ENCODE results near the gene COX7B2.

Gene COX7B2

GRCh38 chr4:46886711-46887110 lies 22.3 kb downstream of the COX7B2 start:
- DNase-seq, result no peak

GRCh38 chr4:46878641-46879040 lies 30.4 kb downstream of the COX7B2 start:
- DNase-seq, result no peak

- DNase-seq, result no peak
These were observed 34.2 kb downstream of the COX7B2 start for GRCh38 chr4:46874811-46875210.

- no peak for DNase-seq
These were observed 38.6 kb downstream of the COX7B2 start for GRCh38 chr4:46870411-46870810.

- DNase-seq, result no peak
These were observed 52.7 kb downstream of the COX7B2 start for GRCh38 chr4:46856333-46856732.

GRCh38 chr4:46852800-46853199 lies 56.2 kb downstream of the COX7B2 start:
- no peak for DNase-seq

- DNase-seq, result no peak
These were observed 59.0 kb downstream of the COX7B2 start for GRCh38 chr4:46850026-46850425.

GRCh38 chr4:46844325-46844917 lies 64.6 kb downstream of the COX7B2 start:
- DNase-seq, result peak; percentile 57

- no peak for DNase-seq
These were observed 69.9 kb downstream of the COX7B2 start for GRCh38 chr4:46839128-46839527.

GRCh38 chr4:46837639-46838038 lies 71.4 kb downstream of the COX7B2 start:
- no peak for DNase-seq

- no peak for DNase-seq
These were observed 72.5 kb downstream of the COX7B2 start for GRCh38 chr4:46836584-46836983.

- no peak for DNase-seq
These were observed 78.0 kb downstream of the COX7B2 start for GRCh38 chr4:46830971-46831454.

- no peak for DNase-seq
These were observed 88.9 kb downstream of the COX7B2 start for GRCh38 chr4:46820154-46820553.

GRCh38 chr4:46819095-46819494 lies 90.0 kb downstream of the COX7B2 start:
- no peak for DNase-seq

- no peak for DNase-seq
These were observed 90.4 kb downstream of the COX7B2 start for GRCh38 chr4:46818604-46819003.

GRCh38 chr4:46817806-46818205 lies 91.2 kb downstream of the COX7B2 start:
- no peak for DNase-seq

GRCh38 chr4:46804781-46805413 lies 104.1 kb downstream of the COX7B2 start:
- DNase-seq, result no peak

GRCh38 chr4:46793036-46793435 lies 116.0 kb downstream of the COX7B2 start:
- DNase-seq, result no peak

- no peak for DNase-seq
These were observed 127.5 kb downstream of the COX7B2 start for GRCh38 chr4:46781434-46782092.

GRCh38 chr4:46765465-46765864 lies 143.6 kb downstream of the COX7B2 start:
- DNase-seq, result no peak

GRCh38 chr4:46730075-46730474 lies 179.0 kb downstream of the COX7B2 start:
- DNase-seq, result no peak

- DNase-seq, result no peak
These were observed 189.0 kb downstream of the COX7B2 start for GRCh38 chr4:46720055-46720454.

GRCh38 chr4:46717950-46718349 lies 191.1 kb downstream of the COX7B2 start:
- DNase-seq, result no peak

- DNase-seq, result no peak
These were observed 193.6 kb downstream of the COX7B2 start for GRCh38 chr4:46715468-46715867.

Data from activated CD4-positive, alpha-beta T cell treated with anti-CD3 and anti-CD28 coated beads, Interleukin-10, Interleukin-2, amounts not matched to agents 100 ng/mL and 50 ng/mL, durations not matched to agents 16 hours and 8 hours (primary cell).